DOHH2 (cell line): ENCODE results near the gene OAT.

Source experiments
- CTCF ChIP-seq: fragments of 200-600 bp; sonication (generic); IDR thresholded peaks from one replicate; pipeline ENCODE4 v1.5.1; 2014; ENCODE audit warnings: antibody characterized with exemption, mild to moderate bottlenecking, low read depth, low read length; ENCODE audit not compliant: poor library complexity, severe bottlenecking
- EZH2phosphoT487 ChIP-seq: fragments of 200-600 bp; sonication (generic); IDR thresholded peaks from 2 replicates; pipeline ENCODE4 v1.6.1; 2017; ENCODE audit warnings: borderline replicate concordance, mild to moderate bottlenecking, antibody characterized with exemption, low read length, moderate library complexity, mixed read lengths

DNA sequence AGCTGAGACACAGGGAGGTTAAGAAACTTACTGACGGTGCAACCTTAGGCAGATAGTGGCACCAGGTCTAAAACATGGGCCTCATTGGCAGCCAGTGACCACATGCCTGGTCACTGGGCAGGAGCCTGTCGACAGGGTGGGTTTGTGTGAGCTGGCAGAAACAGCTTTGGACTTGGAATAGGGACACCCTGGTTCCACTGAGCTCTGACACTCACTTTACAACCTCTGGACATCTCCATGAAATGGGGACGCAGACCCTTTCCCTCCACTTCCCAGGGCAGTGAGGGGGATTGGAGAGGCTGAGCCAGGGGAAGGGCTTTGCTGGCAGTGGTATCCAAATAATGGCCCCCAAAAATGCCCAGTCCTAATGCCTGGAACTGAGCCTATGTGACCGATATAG is 49.7 kb downstream of the OAT start:
- TF ChIP-seq CTCF: no peak
- TF ChIP-seq EZH2phosphoT487: no peak
